Stimulated activated CD4-positive, alpha-beta T cell treated with anti-CD3 and anti-CD28 coated beads, Interleukin-1b, Interleukin-23, amount 100 ng/mL, for 1 hour (primary cell): Measurements from ENCODE around the gene SERPIND1.
"Not testable (repeated sequence)": the region's sequence is repeated elsewhere in the genome, so short reads cannot be mapped to it uniquely, and the experiment has no call there.

ENCODE experiments used
- DNase-seq, 2 donors: peaks; one replicate each; pipeline ENCODE4 v3.0.0-alpha.2; 2020; ENCODE audit warnings: low read depth in 2 of 2

Gene SERPIND1

DNA sequence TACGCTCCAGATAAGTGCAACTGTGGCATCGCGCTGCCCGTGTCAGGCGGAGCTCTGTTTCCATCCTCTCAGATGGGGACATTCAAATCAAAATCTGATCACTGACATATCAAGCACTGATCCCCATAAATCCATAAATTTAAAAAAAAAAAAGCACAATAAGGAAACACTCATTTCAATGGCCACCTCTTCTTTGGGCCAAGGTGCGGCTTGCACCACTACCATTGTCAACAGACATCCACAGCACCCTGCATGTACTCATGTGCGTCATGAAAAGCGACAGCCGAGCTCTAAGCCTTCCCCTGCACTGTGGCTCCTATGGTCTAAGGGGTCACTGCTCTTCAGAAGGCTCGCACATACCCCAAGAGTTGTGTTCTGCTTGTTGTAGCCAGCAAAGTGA is 26.7 kb upstream of the SERPIND1 start:
- DNase-seq: no peak

DNA sequence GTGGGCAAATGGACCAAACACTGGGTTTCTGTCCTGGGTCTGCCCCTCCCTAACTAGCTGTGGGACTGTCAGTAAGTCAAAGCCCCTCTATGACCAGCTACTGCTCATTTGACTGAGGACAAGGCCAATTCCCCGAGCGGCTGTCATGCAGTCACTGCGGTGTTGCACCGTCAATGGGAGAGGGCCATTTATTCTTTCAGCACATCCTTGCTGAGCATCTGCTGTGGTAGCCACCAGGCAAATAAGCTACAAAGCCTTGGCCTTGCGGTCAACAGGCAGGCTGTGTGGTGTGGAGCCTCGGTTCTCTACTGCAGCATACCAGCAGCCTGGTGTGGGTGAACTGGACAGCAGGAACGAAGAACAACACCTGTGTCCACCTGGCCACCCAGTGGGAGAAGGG is 25.8 kb upstream of the SERPIND1 start:
- no peak for DNase-seq

GRCh38 chr22:20748731-20749428 is 25.0 kb upstream of the SERPIND1 start:
- DNase-seq: no peak

DNA sequence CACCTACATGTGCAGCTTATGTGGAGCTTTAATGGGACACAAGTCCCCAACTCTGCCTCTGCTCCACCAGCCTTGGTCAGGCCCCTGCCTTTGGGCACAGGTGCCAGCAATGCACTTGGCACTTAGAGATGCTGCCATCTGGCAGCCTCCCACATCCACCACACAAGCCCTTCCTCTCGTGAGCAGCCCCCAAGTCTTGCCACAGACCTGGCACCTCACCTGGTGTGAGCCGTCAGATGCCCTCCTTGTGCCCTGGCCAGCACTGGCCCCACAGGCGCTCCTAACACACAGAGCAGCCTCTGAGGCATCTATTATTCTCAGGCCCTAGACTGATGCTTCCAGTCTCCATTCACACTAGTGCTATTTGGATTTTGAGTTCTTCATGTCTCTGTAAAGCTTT is 24.5 kb upstream of the SERPIND1 start:
- DNase-seq: no peak

GRCh38 chr22:20750461-20751184 is 23.3 kb upstream of the SERPIND1 start:
- no peak for DNase-seq

DNA sequence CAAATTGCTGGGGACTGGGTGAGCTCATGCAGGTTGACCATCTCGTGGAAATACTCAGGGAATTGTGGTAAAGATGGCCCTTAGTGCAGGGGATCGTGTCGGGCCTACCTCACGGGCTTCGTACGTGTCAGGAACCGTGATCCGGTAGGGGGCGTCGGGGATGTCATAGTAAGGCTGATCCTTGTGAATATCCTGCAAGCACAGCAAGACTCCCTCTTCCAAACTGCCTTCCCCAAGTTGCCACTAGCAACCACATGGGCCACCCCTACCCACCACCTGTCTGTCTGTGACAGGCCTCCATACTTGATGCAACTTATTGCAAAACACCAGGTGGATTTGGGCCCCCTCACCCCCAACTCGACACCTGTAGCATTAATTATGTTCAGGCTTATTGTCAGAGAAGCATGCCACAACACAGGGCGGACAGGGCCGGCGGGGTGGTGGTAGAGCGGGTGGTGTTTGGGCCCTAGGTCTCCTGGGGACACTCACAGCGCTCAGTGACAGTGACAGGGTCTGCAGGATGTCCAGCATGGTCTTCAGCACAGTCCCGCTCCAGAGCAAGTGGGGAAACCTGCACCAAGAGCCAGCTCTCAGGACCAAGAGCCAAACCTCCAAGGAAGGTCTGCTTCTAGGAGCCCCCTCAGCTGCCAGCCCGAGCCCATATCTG is 22.6 kb upstream of the SERPIND1 start:
- no peak for DNase-seq

GRCh38 chr22:20752104-20752741 is 21.7 kb upstream of the SERPIND1 start:
- DNase-seq: no peak

- no peak for DNase-seq
Observed at GRCh38 chr22:20752873-20753272, 21.0 kb upstream of the SERPIND1 start.

GRCh38 chr22:20756846-20757245 is 17.1 kb upstream of the SERPIND1 start:
- no peak for DNase-seq

DNA sequence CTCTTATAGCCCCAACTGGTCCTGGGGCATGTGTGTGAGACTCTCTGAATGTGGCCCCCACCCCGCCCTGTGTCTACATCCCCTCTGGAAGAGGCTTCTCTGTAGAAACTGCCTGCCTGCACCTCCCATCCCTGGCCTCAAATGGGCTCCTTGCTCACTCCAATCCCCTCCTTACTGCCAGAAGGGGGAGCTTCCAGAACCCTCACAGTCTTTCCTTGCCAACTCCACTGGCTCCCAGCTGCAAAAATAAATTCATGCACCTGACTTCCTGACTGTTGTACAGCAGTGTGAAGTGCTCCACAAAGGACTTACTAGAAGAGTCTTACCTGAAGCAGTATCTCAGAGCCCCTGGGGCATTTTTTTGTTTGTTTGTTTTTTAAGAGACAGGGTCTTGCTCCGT is 15.2 kb upstream of the SERPIND1 start:
- DNase-seq: no peak

DNA sequence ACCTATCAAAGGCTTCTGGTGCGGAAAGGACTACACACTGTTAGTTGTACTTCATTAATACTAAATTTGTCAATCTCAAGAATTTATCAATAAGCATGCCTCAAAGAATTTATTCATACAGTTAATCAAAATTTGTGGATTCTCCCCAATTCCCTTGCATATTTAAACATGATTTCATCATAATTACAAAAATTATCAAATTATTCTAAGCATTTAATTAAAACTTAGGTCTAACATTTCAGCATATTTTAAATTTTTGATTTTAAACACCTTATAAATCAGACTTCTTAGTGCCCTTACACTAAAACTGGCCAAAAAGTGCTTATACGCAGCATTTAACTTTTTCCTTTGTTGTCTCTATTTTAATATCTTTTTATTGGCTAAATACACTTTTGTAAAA is 13.8 kb upstream of the SERPIND1 start:
- no peak for DNase-seq

DNA sequence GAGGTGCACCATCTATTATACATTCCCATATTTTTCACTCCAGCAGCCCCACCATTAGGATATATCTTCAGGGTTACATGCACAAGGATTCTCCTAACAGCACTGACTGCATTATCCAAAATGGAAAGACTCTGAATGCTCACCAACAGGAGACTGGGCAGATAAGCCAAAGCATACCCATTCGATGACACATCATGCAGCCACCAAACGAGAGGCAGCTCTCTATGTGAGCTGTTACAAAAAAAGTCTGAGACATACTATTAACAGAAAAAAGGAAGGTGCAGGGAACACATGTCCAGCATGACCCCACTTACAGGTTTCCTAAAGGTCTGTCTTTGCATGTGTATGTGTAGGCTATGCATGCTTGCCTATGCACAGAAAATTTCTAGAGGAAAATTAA is 12.4 kb upstream of the SERPIND1 start:
- DNase-seq: no peak

GRCh38 chr22:20762233-20762796 is 11.6 kb upstream of the SERPIND1 start:
- no peak for DNase-seq

DNA sequence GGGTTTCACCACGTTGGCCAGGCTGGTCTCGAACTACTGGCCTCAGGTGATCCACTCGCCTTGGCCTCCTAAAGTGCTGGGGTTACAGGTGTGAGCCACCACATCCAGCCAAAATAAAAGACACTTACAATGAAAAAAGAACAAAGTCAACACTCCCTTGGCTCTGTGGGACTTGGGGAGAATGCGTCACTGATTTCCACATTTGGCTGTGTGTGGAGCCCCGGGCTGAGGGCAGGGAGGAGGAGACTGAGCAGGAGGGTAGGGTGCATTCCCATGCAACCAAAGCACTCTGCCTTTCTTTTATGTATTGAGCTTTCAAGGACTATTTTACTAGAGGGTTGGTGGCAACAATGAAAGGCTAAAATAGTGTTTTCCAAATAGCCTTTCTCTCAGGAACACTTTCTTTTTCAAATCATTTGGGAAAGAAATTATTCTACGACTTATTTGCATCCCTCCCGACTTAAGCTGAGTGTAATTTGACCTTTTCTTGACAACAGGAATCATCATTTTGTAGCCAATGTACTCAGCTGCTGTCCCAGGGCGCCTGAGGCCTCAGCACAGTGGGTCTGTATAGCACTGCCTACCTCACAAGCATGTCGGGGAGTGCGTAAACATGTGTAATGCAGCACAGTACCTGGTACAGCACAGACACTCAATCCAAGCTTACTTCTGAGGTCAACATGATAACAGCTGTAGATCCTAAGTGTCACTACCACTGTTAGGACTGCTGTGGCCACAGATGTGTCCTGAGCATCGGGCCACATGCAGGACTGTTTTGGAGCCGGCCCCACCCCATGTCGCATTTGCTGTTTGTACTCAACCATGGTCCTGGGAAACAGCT is 10.1 kb upstream of the SERPIND1 start:
- DNase-seq: no peak

DNA sequence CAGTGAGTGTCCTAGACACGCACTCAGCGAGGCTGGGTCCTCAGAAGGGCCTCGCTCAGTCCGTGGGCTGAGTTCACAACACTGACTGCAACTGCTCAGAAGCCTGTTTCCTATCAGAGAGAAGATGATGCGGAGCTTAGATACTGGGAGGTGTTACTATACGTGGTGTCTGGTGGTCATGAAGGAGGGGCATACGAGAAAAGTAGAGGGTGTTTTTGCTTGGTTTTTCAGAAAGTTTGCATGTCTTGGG is 9.5 kb upstream of the SERPIND1 start:
- no peak for DNase-seq

GRCh38 chr22:20764729-20765128 is 9.2 kb upstream of the SERPIND1 start:
- no peak for DNase-seq

DNA sequence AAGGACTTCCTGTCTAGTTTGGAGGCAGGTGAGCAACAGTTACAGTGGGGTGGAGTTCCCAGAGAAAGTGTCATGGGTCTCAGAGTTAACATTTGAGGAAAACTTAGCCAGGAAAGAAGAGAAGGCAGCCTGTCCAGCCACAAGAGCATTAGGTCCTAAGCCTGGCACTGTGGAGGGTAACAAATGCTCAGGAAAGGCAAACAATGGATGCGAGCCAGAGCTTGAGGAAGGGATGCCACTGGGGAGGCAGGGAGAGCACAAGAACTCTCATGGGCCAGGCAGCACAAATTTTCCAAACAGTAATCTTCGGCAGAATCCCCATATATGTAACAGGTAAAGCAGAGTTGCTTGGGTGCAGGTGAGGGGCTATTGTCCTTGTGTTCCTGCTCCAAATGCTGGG is 8.0 kb upstream of the SERPIND1 start:
- no peak for DNase-seq

- no peak for DNase-seq
Observed at GRCh38 chr22:20766530-20766929, 7.4 kb upstream of the SERPIND1 start.

- DNase-seq: not testable (repeated sequence)
Observed at GRCh38 chr22:20769496-20769826, 4.5 kb upstream of the SERPIND1 start.

- DNase-seq: no peak
Observed at GRCh38 chr22:20771918-20772625, 1.8 kb upstream of the SERPIND1 start.

DNA sequence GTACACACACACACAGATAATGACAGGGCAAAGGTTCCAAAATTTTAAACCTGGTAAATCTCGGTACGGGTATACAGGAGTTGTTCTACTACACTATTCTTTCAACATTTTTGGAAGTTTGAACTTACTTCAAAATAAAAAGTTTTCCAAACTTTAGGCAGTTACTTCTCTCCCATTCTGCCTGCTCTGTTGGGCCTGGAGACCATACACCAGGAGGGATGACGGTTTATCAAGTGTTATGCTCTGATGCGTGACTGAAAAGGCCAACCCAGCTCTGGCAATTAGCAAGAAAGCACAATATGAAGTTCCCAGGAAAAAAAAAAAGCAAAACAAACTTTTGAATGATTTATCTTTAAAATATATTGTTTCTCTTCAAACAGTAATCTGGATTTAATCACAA is 969 bp downstream of the SERPIND1 start:
- DNase-seq: no peak
